ENCODE results near the gene TM9SF4. TPM values are rescaled to one million over a fixed set of nuclear protein-coding genes. Genes with fewer than 3 reads are reported as not detected.

TM9SF4 gene
- total RNA-seq, 1 experiment from 2014 or later, result 54.4 TPM

DNA sequence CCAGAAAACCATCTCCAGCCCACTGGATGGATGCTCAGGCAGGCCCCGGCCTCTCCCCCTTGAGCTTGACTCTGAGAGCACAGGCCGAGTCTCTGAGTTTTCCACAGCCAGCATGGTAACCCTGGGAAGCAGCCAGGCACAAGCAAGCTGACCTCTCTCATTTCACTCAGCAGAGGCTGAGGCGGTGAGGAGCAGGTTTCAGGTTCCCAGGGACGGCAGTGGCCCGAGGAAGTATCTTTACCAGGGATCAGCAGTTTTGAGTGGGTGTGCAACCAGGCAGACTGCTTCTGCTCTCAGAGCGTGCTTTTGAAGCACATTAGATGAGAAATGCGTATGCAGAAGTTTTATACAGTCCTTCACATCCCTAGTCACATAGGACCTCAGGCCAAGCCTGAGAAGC lies 44.8 kb upstream of the TM9SF4 start:
- POLR2A ChIA-PET (ENCODE audit: low non-redundant PET), result no interaction called here
- Histone ChIP-seq H3K4me3 (ENCODE audit: low read depth, low read length, poor library complexity, severe bottlenecking) (no peak overlapping the region), H3K27ac (ENCODE audit: low read depth, low read length, poor library complexity, severe bottlenecking) (no peak overlapping the region), H3K27me3 (replicated peaks; ENCODE audit: insufficient read depth, low read depth, low read length, poor library complexity) (peaks cover 27% of the 10 kb centered on the region), H3K4me1 (ENCODE audit: insufficient read depth, low read length, poor library complexity, severe bottlenecking) (no peaks in the 10 kb centered on the region), H3K36me3 (ENCODE audit: insufficient read depth, low read length, poor library complexity, severe bottlenecking) (no peaks in the 10 kb centered on the region), H3K9me3 (ENCODE audit: low read depth, low read length, poor library complexity, severe bottlenecking) (no peaks in the 10 kb centered on the region)
- BruUV-seq (replicated peaks), result no TSS peak
- TF ChIP-seq, protein P1, sequence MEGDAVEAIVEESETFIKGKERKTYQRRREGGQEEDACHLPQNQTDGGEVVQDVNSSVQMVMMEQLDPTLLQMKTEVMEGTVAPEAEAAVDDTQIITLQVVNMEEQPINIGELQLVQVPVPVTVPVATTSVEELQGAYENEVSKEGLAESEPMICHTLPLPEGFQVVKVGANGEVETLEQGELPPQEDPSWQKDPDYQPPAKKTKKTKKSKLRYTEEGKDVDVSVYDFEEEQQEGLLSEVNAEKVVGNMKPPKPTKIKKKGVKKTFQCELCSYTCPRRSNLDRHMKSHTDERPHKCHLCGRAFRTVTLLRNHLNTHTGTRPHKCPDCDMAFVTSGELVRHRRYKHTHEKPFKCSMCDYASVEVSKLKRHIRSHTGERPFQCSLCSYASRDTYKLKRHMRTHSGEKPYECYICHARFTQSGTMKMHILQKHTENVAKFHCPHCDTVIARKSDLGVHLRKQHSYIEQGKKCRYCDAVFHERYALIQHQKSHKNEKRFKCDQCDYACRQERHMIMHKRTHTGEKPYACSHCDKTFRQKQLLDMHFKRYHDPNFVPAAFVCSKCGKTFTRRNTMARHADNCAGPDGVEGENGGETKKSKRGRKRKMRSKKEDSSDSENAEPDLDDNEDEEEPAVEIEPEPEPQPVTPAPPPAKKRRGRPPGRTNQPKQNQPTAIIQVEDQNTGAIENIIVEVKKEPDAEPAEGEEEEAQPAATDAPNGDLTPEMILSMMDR (conservative IDR thresholded peaks at IDR 0.05; ENCODE audit: low read depth, low read length), result no peak
- TF ChIP-seq EZH2 (IDR thresholded peaks at IDR 0.05; ENCODE audit: borderline replicate concordance, low read depth, low read length, poor library complexity, severe bottlenecking), result no peak
- DNase-seq (ENCODE audit: low spot score), result no peak
- intact Hi-C loops (cut with micrococcal nuclease; ENCODE audit: unreplicated experiment), result no loop called here
- CTCF ChIA-PET, result no interaction called here

DNA sequence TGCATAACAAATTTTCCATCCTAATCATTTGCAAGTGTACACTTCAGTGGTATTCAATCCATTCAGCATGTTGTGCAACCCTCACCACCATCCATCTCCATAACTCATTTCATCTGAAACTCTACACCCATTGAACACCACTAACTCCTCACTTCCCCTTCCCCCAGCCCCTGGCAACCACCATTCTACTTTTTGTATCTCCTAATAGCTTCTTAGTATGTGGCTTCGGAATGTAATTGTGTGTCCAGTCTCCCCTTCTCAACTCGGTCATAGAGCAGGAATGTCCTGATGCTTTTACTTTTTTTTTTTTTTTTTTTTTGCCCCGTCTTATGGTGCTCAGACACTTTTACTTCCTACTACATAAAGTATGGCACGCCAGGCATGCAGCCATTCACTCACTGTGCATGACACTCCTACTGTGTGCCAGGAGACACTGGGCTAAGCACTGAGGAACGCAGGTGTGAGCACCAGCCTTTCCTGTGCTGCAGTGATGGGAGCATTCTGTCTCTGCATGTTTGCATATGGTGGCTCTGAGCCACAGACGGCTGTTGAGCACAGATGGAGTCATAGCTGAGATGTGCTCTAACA lies 42.2 kb upstream of the TM9SF4 start:
- intact Hi-C loops (cut with micrococcal nuclease; ENCODE audit: unreplicated experiment), result no loop called here
- CTCF ChIA-PET, result interaction anchor here (0.7 kb wide), 1 partner anchor 245 kb away, joined by 5 read pairs; no protein-coding TSS in a partner anchor
- H3K36me3 ChIP-seq (ENCODE audit: insufficient read depth, low read length, poor library complexity, severe bottlenecking), result no peaks in the 10 kb centered on the region
- H3K27ac ChIP-seq (ENCODE audit: low read depth, low read length, poor library complexity, severe bottlenecking), result no peak overlapping the region
- H3K27me3 ChIP-seq (replicated peaks; ENCODE audit: insufficient read depth, low read depth, low read length, poor library complexity), result peaks cover 8% of the 10 kb centered on the region
- no TSS peak for BruUV-seq (replicated peaks)
- H3K4me3 ChIP-seq (ENCODE audit: low read depth, low read length, poor library complexity, severe bottlenecking), result no peak overlapping the region
- H3K4me1 ChIP-seq (ENCODE audit: insufficient read depth, low read length, poor library complexity, severe bottlenecking), result no peaks in the 10 kb centered on the region
- DNase-seq (ENCODE audit: low spot score), result no peak
- TF ChIP-seq, protein P1 (conservative IDR thresholded peaks at IDR 0.05; ENCODE audit: low read depth, low read length), result no peak
- no peak for TF ChIP-seq EZH2 (IDR thresholded peaks at IDR 0.05; ENCODE audit: borderline replicate concordance, low read depth, low read length, poor library complexity, severe bottlenecking)
- no peaks in the 10 kb centered on the region for H3K9me3 ChIP-seq (ENCODE audit: low read depth, low read length, poor library complexity, severe bottlenecking)
- POLR2A ChIA-PET (ENCODE audit: low non-redundant PET), result no interaction called here

DNA sequence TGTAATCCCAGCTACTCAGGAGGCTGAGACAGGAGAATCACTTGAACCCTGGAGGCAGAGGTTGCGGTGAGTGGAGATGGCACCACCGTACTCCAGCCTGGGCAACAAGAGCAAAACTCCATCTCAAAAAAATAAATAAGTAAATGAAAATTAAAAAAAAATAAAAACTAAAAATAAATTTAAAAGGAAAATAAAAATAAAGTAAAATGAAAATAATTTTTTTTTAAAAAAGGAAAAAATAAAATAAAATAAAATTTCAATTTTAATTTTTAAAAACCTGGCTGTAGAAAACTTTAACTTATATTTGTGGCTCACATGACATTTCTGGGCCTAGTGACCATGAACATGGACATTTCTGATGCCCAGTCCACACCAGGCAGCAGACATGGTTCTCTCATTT lies 41.3 kb upstream of the TM9SF4 start:
- H3K4me1 ChIP-seq (ENCODE audit: insufficient read depth, low read length, poor library complexity, severe bottlenecking), result no peaks in the 10 kb centered on the region
- no peak for DNase-seq (ENCODE audit: low spot score)
- H3K27me3 ChIP-seq (replicated peaks; ENCODE audit: insufficient read depth, low read depth, low read length, poor library complexity), result no peaks in the 10 kb centered on the region
- no peaks in the 10 kb centered on the region for H3K36me3 ChIP-seq (ENCODE audit: insufficient read depth, low read length, poor library complexity, severe bottlenecking)
- ChIA-PET CTCF (no interaction called here), POLR2A (ENCODE audit: low non-redundant PET) (no interaction called here)
- BruUV-seq (replicated peaks), result no TSS peak
- no peak for TF ChIP-seq EZH2 (IDR thresholded peaks at IDR 0.05; ENCODE audit: borderline replicate concordance, low read depth, low read length, poor library complexity, severe bottlenecking)
- TF ChIP-seq, protein P1 (conservative IDR thresholded peaks at IDR 0.05; ENCODE audit: low read depth, low read length), result no peak
- H3K9me3 ChIP-seq (ENCODE audit: low read depth, low read length, poor library complexity, severe bottlenecking), result no peaks in the 10 kb centered on the region
- intact Hi-C loops (cut with micrococcal nuclease; ENCODE audit: unreplicated experiment), result no loop called here
- H3K4me3 ChIP-seq (ENCODE audit: low read depth, low read length, poor library complexity, severe bottlenecking), result no peak overlapping the region
- no peak overlapping the region for H3K27ac ChIP-seq (ENCODE audit: low read depth, low read length, poor library complexity, severe bottlenecking)

All from A673 (cell line).